ENCODE data around the gene PCNP. TPM values are rescaled to one million over a fixed set of nuclear protein-coding genes. Genes with fewer than 3 reads are reported as not detected.

The PCNP gene
- total and polyA plus RNA-seq, 9 of the 15 experiments (the other 6 are each of a cell fraction or from before 2014, with no cell fraction given): 54.3 to 170 (median 150) TPM

DNA sequence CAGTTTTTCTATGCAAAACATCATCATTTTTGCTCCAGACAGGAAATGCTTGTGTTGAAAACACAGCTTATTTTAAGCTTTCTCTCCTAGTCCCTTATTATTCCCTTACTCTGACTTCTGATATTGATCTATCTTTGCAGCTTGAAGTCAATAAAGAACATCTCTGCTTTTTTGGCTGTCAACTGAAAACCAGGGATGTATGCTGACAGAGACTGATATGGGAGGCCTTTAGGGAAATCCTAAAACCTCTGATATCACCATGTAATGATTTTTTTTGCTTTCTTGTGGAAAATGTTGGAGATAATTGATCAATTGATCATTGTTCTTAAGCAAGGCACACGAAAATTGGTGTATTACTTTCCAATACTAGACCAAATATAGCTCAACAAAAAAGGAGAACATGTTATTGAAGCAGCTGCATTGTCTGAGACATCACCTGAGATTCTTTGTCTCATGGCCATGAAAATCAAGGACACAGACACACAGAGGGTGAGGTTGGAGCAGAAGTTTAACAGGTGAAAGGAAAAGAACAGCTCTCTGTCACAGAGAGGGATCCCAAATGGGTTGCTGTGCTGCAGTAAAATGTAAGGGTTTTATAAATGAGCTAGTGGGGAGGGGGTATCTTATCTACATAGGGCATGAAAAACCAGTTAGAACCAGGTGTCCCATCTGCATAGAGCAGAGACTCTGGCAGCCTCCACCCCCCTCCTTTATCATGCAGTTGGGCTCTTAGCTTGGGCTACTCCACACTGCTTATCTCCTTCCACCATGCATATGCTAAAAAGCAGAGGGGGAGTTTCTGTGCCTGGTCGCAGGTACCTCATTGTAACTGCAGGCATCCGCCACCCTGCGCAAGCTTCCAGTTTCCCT, 43.9 kb upstream of the PCNP start (continued):
- TF ChIP-seq, protein P1, sequence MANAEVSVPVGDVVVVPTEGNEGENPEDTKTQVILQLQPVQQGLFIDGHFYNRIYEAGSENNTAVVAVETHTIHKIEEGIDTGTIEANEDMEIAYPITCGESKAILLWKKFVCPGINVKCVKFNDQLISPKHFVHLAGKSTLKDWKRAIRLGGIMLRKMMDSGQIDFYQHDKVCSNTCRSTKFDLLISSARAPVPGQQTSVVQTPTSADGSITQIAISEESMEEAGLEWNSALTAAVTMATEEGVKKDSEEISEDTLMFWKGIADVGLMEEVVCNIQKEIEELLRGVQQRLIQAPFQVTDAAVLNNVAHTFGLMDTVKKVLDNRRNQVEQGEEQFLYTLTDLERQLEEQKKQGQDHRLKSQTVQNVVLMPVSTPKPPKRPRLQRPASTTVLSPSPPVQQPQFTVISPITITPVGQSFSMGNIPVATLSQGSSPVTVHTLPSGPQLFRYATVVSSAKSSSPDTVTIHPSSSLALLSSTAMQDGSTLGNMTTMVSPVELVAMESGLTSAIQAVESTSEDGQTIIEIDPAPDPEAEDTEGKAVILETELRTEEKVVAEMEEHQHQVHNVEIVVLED (CRISPR knock-in tag; IDR thresholded peaks at IDR 0.05): no peak
- TF ChIP-seq MYBL2 (IDR thresholded peaks at IDR 0.05; ENCODE audit: low read depth) (no peak), MYBL2 (CRISPR knock-in tag; IDR thresholded peaks at IDR 0.05; ENCODE audit: borderline replicate concordance) (no peak), FOXJ2 (tag; IDR thresholded peaks at IDR 0.05) (no peak), ZNF444 (CRISPR knock-in tag; IDR thresholded peaks at IDR 0.05) (0 out of 2 replicates have a peak, but pooled peaks have one; percentile 22), ZNF184 (CRISPR knock-in tag; IDR thresholded peaks at IDR 0.05) (no peak), GATA2 (CRISPR knock-in tag; IDR thresholded peaks at IDR 0.05) (peak; percentile 93), POLR2AphosphoS2 (IDR thresholded peaks at IDR 0.05; ENCODE audit: low read length) (no peak), SMARCB1 (IDR thresholded peaks at IDR 0.05; ENCODE audit: insufficient read length, low read depth) (no peak), MXI1 (IDR thresholded peaks at IDR 0.05; ENCODE audit: low read depth, low read length) (peak; percentile 72; the same call in 1 of the 2 replicates), MBD2 (IDR thresholded peaks at IDR 0.05; ENCODE audit: borderline replicate concordance, low read depth) (peak; percentile 66), ETV1 (tag; conservative IDR thresholded peaks at IDR 0.05; ENCODE audit: low read depth) (peak; percentile 40; the same call in 1 of the 2 replicates)
- TF ChIP-seq, protein P2, sequence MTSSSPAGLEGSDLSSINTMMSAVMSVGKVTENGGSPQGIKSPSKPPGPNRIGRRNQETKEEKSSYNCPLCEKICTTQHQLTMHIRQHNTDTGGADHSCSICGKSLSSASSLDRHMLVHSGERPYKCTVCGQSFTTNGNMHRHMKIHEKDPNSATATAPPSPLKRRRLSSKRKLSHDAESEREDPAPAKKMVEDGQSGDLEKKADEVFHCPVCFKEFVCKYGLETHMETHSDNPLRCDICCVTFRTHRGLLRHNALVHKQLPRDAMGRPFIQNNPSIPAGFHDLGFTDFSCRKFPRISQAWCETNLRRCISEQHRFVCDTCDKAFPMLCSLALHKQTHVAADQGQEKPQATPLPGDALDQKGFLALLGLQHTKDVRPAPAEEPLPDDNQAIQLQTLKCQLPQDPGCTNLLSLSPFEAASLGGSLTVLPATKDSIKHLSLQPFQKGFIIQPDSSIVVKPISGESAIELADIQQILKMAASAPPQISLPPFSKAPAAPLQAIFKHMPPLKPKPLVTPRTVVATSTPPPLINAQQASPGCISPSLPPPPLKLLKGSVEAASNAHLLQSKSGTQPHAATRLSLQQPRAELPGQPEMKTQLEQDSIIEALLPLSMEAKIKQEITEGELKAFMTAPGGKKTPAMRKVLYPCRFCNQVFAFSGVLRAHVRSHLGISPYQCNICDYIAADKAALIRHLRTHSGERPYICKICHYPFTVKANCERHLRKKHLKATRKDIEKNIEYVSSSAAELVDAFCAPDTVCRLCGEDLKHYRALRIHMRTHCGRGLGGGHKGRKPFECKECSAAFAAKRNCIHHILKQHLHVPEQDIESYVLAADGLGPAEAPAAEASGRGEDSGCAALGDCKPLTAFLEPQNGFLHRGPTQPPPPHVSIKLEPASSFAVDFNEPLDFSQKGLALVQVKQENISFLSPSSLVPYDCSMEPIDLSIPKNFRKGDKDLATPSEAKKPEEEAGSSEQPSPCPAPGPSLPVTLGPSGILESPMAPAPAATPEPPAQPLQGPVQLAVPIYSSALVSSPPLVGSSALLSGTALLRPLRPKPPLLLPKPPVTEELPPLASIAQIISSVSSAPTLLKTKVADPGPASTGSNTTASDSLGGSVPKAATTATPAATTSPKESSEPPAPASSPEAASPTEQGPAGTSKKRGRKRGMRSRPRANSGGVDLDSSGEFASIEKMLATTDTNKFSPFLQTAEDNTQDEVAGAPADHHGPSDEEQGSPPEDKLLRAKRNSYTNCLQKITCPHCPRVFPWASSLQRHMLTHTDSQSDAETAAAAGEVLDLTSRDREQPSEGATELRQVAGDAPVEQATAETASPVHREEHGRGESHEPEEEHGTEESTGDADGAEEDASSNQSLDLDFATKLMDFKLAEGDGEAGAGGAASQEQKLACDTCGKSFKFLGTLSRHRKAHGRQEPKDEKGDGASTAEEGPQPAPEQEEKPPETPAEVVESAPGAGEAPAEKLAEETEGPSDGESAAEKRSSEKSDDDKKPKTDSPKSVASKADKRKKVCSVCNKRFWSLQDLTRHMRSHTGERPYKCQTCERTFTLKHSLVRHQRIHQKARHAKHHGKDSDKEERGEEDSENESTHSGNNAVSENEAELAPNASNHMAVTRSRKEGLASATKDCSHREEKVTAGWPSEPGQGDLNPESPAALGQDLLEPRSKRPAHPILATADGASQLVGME (CRISPR knock-in tag; IDR thresholded peaks at IDR 0.05): no peak
- TF ChIP-seq, protein P3, sequence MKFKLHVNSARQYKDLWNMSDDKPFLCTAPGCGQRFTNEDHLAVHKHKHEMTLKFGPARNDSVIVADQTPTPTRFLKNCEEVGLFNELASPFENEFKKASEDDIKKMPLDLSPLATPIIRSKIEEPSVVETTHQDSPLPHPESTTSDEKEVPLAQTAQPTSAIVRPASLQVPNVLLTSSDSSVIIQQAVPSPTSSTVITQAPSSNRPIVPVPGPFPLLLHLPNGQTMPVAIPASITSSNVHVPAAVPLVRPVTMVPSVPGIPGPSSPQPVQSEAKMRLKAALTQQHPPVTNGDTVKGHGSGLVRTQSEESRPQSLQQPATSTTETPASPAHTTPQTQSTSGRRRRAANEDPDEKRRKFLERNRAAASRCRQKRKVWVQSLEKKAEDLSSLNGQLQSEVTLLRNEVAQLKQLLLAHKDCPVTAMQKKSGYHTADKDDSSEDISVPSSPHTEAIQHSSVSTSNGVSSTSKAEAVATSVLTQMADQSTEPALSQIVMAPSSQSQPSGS (CRISPR knock-in tag; IDR thresholded peaks at IDR 0.05): no peak
- TF ChIP-seq, protein P4, sequence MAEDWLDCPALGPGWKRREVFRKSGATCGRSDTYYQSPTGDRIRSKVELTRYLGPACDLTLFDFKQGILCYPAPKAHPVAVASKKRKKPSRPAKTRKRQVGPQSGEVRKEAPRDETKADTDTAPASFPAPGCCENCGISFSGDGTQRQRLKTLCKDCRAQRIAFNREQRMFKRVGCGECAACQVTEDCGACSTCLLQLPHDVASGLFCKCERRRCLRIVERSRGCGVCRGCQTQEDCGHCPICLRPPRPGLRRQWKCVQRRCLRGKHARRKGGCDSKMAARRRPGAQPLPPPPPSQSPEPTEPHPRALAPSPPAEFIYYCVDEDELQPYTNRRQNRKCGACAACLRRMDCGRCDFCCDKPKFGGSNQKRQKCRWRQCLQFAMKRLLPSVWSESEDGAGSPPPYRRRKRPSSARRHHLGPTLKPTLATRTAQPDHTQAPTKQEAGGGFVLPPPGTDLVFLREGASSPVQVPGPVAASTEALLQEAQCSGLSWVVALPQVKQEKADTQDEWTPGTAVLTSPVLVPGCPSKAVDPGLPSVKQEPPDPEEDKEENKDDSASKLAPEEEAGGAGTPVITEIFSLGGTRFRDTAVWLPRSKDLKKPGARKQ (CRISPR knock-in tag; IDR thresholded peaks at IDR 0.05): no peak
- TF ChIP-seq, protein P5, sequence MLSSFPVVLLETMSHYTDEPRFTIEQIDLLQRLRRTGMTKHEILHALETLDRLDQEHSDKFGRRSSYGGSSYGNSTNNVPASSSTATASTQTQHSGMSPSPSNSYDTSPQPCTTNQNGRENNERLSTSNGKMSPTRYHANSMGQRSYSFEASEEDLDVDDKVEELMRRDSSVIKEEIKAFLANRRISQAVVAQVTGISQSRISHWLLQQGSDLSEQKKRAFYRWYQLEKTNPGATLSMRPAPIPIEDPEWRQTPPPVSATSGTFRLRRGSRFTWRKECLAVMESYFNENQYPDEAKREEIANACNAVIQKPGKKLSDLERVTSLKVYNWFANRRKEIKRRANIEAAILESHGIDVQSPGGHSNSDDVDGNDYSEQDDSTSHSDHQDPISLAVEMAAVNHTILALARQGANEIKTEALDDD (IDR thresholded peaks at IDR 0.05): no peak

Data from K562 (cell line).